GM19467 (cell line): Measurements from ENCODE around the gene SRF.
A peak's percentile ranks its signal among the peaks of the same experiment; 100 is the strongest.
"Not testable (repeated sequence)": the region's sequence is repeated elsewhere in the genome, so short reads cannot be mapped to it uniquely, and the experiment has no call there.

Experiments used
- ATAC-seq: cut with Tn5 transposase; IDR thresholded peaks from one replicate; pipeline ENCODE4 v1.9.1; 2021; ENCODE audit warnings: mild to moderate bottlenecking, moderate library complexity; ENCODE audit not compliant: unreplicated experiment

SRF gene

DNA sequence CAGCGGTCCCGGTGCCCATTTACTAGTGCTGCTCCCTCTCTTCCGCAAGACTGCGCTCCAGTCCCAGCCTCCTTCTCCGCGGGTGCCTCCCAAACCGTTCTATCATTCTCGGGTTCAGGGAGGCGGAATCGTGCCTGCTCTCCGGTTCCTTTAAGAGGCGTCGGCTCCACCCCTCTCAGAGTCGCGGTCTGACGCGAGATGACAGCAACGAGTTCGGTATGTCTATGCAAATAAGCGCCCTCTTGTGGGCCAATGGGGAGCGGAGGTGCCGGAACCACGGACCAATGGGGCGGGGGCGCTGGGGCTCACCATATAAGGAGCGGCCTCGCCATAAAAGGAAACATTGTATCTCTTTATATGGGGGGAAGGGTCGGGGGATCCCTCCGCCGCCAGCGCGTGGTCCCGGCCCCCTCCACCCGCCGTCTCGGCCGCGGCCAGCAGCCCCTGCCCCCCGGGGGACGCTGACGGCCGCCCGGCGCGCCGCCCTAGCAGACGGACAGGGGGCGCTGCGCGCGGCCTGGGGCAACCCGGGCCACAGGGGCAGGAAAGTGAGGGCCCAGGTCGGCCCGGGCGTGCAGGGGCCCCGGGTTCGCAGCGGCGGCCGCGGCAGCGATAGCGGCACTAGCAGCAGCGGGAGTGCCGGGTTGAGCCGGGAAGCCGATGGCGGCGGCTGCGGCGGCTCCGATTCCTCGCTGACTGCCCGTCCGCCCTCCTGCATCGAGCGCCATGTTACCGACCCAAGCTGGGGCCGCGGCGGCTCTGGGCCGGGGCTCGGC, at the start of gene SRF:
Gene SRF, plus strand, starts transcription at position 339 of the 776 bp plus-strand sequence. Its CDS starts 388 bp downstream, at position 727.
- peak; percentile 53 for ATAC-seq

DNA sequence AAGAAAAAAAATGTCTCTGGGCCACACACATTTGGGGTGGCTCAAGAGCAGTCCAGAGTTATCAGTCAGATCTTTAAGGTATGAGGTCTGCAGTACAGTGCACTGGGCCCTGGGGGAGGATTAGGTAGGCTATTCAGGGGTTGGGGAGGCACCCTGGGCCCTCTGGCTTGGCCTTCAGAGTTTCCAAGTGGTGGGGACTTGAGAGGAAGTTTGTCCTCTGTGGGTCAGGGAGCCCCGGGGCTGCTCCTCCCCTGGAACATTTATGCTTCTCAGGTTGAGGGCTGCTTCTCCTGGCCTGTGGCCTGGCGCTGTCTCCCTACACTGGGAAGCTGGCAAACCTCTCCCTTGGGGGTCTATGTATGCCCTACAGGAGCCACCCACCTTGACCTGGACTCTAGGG, 48.9 kb upstream of the SRF start:
- ATAC-seq = no peak

DNA sequence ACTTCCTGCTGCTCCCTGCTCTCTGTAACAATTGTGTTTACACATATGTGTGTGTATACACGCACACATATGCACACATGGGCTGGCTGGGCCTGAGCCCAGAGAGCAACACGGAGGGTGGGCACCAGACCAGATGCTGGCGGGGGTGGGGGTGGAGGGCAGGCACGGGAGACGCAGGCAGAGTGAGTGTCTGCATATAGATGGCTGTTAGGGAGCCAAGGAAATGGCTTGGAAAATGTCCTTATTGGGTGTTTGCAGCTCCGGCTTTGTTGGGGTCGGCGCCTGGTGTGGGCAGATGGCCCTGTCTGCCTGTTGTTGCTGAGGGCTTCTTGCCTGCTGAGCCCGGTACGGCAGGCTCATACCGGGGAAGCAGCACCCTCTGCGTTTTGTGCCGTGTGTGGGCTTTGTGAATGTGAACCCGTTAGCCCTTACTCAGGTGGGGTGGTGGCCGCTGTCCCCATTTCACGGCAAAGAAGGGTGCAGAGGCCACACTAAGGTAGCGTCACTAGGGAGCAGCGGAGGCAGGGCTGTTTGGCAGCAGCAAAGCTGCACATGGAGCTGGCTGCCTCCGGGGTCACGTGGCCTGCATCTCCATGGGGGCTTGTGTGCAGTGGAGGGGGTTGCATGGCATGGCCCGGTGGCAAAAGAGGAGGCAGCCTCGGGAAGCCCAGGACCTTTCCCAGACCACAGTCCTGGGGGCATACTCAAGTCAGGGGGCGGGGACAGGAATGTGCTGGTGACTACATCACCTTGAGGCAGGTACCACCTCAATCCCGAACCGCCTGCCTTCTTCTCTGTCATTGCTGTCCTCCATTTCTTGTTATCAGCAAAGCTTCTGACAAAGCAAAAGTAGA, 47.4 kb upstream of the SRF start:
- ATAC-seq = no peak

DNA sequence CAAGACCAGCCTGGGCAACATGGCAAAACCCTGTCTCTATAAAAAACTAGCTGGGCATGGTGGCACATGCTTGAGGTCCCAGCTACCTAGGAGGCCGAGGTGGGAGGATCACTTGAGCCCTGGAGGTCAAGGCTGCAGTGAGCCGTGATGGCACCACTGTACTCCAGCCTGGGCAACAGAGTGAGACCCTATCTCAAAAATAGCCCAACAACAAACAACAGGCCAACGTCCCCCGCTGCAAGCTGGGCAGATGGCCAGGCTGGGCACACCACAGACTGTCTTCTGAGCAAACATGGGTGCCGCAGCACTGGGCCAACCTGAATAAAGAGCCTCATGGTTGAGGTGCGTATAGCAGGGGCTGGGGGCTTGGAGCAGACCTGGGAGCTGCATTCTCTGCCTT, 46.6 kb upstream of the SRF start:
- ATAC-seq = no peak

DNA sequence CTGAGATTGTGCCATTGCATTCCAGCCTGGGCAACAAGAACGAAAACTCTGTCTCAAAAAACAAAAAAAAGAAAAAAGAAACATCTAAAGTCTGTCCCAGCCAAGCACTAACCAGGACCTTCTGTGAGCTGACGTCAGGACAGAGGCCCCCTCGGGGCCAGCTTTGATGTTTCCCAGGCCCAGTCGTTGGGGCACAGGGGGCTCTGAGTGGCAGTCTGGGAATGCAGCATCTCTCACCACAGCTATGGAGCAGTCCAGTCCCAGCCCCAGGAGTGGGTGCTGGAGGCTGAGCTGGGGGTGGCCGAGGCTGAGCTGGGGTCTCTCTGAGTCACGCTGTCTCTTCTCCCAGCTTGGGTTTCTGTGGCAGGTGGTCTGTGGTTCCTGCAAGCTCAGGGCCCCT, 46.0 kb upstream of the SRF start:
- ATAC-seq = no peak

DNA sequence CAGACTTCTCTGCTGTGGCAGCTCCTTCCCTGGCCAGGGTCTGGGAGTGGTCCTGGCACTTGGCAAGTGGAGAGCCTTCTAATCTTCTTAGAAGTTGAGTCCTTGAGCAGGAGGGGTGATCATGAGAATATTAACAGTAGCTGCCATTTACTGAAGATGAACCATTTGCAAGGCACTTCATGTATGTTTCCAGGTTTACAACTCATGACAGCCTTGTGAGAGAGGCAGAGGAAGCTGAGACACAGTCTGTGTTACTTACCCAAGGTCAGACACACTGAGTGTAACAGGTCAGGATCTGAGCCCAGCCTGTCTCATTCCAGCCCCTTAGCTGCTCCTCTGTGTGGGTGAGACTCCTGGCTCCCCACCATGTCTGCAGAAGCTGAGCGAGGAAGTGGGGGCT, 45.5 kb upstream of the SRF start:
- ATAC-seq = no peak

DNA sequence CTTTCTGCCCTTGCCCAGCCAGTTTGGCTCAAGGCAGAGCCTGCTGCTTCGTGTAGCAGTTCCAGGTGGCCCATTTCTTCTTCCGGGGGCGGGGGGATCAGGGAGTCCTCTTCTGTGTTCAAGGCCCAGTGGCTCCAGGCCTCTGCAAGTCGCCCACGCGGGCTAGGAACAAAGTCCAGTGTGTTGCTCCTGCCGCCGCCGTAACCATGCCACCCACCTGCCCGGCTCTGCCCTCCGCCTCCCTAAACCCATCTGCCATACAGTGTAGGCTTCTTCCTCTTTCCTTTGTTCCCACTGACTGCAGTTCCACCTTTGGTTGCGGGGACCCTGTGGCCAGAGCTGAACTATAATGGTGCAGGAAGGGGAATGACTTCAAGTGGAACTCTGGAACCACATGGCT, 43.9 kb upstream of the SRF start:
- ATAC-seq = no peak

DNA sequence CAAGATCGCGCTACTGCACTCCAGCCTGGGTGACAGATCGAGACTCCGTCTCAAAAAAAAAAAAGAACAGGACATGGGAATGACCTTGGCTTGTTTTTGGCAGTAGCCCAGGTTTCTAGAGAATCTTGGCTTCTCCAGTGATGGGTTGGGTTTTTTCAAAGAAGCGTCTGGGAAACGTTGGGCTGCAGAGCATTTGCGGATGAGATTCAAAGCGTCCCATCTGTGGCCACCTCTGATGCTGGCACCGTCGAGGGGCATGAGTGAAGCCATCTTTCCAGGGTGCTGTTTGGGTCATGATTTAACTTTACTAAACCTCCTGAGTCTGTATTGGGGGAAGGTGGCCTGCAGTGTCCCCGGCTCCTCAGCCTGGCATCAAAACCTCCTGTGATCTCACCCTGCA, 43.2 kb upstream of the SRF start:
- ATAC-seq = no peak

DNA sequence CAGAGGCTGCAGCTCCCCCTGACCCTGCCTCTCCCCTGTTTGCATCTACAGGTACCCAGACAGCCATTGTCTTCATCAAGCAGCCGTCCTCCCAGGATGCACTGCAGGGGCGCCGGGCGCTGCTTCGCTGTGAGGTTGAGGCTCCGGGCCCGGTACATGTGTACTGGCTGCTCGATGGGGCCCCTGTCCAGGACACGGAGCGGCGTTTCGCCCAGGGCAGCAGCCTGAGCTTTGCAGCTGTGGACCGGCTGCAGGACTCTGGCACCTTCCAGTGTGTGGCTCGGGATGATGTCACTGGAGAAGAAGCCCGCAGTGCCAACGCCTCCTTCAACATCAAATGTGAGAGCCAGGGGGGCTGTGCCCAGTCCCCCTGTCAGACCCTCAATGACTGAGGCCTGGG, 42.1 kb upstream of the SRF start:
- no peak for ATAC-seq

DNA sequence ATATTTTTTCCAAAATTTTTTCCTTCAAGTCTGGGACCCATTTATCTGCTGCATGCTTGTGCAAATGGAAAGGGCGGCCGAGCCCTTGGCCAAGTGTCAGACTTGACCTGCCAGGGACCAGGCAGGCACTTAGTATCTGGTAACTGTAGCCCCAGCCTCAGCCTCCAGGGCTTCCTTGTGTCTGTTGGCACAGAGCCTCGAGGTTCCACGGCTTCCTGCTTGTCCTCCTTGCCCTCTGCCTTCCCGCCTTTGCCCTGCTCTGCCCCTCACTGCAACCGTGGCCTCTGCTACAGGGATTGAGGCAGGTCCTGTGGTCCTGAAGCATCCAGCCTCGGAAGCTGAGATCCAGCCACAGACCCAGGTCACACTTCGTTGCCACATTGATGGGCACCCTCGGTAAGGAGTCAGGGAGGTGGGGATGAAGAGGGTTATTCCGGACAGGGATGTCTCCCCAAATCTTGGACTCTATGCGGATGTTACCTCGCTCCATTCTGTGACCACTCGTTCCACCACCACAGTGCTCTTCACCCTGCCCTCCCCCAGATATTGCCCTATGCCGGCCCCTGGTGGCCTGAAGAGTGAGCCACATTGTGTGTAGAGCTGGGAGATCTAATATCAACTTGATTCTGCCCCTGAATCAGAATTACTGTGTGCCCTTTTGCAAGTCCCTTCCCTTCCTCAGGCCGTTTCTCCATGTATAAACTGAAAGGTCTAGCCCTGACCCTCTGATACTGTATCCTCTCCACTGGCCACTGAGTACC, 41.5 kb upstream of the SRF start:
- no peak for ATAC-seq

DNA sequence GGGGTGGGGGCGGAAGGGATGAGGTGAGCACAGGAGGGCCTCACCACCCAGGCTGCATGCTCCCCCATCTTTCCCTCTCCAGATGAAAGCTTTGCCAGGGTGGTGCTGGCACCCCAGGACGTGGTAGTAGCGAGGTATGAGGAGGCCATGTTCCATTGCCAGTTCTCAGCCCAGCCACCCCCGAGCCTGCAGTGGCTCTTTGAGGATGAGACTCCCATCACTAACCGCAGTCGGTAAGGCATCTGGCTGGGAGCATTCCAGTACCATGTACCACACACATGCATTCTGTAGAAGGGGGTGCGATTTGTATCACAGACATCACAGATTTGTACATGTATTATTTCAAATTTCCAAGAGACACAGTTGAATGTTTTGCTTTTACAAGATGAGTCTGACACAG, 40.6 kb upstream of the SRF start:
- ATAC-seq = no peak

DNA sequence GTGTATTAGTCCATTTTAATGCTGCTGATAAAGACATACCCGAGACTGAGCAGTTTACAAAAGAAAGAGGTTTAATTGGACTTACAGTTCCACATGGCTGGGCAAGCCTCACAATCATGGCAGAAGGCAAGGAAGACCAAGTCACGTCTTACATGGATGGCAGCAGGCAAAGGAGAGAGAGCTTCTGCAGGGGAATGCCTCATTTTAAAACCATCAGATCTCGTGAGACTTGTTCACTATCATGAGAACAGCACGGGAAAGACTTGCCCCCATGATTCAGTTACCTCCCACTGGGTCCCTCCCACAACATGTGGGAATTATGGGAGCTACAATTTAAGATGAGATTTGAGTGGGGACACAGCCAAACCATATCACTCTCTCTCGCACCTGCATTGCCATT, 39.7 kb upstream of the SRF start:
- ATAC-seq = not testable (repeated sequence)

DNA sequence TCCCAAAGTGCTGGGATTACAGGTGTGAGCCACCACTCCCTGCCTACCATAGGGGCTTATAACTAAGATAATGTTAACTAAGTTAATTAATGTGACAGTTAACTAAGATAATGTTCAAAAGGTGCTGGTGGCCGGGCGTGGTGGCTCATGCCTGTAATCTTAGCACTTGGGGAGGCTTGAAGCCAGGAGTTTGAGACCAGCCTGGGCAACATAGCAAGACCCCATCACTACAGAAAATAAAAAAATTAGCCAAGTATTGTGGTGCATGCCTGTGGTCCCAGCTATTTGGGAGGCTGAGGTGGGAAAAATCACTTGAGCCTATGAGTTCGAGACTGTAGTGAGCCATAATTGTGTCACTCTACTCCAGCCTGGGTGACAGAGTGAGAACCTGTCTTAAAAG, 32.8 kb upstream of the SRF start:
- no peak for ATAC-seq

DNA sequence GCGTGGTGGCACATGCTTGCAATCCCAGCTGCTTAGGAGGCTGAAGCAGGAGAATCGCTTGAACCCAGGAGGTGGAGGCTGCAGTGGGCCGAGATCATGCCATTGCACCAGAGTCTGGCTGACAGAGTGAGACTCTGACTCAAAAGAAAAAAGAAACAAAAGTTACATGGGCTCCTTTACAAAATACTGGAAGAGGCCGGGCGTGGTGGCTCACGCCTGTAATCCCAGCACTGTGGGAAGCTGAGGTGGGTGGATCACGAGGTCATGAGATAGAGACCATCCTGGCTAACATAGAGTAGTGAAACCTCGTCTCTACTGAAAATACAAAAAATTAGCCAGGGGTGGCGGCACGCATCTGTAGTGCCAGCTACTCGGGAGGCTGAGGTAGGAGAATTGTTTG, 31.1 kb upstream of the SRF start:
- ATAC-seq = not testable (repeated sequence)

DNA sequence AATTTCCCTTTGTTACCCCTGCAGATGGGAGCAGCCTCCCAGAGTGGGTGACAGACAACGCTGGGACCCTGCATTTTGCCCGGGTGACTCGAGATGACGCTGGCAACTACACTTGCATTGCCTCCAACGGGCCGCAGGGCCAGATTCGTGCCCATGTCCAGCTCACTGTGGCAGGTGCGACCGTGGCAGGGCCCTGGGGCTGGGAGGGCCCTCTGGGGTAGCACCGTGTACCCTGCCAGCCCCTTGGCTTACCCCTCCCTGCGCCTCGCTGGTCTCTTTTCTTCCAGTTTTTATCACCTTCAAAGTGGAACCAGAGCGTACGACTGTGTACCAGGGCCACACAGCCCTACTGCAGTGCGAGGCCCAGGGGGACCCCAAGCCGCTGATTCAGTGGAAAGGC, 29.4 kb upstream of the SRF start:
- ATAC-seq = no peak

DNA sequence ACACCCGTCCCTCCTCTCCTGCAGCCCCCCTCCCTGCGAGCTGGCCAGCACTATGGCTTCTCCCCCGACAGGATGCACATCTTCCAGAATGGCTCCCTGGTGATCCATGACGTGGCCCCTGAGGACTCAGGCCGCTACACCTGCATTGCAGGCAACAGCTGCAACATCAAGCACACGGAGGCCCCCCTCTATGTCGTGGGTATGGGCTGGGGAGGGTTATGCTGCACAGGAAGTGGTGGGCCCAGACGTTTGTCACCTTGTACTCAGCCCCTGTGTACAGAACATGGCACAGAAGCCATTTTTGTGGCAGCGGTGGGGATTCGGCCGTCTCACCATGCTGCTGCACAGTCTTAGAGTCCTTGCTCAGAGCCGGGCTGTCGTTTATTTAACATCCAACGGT, 29.0 kb upstream of the SRF start:
- ATAC-seq = no peak

DNA sequence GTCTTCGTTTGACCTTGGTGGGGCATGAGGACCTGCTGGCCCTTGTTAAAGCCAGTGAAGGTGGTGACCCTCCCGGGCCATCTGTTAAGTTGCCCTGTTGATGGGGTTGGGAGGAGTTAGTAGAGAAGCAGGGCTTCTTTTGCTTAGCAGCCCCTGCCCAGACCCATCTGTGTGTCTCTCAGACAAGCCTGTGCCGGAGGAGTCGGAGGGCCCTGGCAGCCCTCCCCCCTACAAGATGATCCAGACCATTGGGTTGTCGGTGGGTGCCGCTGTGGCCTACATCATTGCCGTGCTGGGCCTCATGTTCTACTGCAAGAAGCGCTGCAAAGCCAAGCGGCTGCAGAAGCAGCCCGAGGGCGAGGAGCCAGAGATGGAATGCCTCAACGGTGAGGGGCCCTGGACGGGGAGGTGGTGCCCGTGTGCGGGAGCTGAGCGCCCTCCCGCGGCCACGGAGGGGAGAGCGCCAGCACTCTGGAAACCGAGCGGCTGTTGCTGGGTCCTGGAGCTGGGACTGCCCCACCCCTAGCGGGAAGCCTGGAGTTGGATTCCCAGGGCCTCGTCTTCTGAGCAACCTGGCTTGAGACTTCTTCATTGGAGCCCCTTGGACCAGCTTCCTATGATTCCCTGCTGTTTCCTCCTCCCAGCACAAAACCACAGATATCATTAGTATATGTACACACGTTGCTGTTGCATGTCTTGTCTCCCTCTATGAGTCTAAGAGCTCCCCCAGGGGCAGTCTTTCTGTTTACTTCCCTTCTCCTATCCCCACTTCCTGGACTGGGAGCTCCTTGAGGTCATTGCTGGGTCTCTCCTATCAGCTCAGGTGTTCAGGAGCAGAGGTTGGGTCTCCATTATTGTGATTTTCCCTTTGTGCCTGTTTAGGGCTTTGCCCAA, 27.6 kb upstream of the SRF start:
- peak; percentile 74 for ATAC-seq

DNA sequence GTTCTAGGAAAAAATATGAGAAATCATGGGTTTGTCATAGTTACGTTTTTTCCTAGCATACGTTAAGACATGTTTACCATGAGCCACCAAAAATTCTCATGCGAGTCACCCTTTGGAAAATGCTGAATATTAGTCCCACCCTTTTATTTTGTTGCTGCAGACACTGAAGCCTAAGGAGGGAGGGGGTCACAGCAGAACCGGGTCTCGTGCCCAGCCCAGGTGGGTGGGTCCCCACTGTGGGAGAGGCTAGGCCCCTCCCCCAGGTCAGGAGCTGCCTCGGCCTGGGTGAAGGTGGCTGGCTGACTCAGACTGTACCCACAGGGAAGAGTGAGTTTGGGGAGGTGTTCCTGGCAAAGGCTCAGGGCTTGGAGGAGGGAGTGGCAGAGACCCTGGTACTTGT, 26.2 kb upstream of the SRF start:
- no peak for ATAC-seq

DNA sequence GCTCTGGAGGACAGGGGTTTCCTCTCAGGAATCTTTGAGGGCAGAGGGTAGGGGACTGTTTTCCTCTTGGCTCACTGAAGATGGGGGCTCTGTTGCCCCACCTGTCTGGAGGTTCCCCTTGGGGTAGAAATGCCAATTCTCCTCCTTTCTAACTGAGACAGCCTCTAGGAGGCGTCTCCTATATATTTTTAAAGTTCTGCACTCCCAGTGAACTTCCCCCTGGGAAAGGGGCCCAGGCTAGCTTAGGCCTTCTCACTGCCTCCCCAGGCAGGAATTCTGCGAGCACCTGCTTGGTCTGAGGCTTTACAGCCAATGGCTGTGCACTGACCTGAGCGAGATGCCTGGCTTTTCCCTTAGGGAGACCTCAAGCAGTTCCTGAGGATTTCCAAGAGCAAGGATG, 24.8 kb upstream of the SRF start:
- ATAC-seq = no peak
